ENCODE results near the gene IL1RAPL2. TPM values are rescaled to one million over a fixed set of nuclear protein-coding genes. Genes with fewer than 3 reads are reported as not detected.
"Not testable (repeated sequence)": the region's sequence is repeated elsewhere in the genome, so short reads cannot be mapped to it uniquely, and the experiment has no call there.

Gene IL1RAPL2
- polyA plus RNA-seq, 1 experiment, result not detected

DNA sequence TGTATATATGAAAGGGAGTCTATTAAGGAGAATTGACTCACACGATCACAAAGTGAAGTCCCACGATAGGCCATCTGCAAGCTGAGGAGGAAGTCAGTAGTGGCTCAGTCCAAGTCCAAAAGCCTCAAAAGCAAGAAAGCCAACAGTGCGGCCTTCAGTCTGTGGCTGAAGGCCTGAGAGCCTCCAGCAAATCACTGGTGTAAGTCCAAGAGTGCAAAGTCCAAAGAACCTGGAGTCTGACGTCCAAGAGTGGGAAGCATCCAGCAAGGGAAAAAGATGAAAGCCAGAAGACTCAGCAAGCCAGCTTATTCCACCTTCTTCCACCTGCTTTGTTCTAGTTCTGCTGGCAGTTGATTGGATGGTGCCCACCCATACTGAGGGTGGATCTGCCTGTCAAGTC, 104.1 kb downstream of the IL1RAPL2 start:
- H3K27me3 ChIP-seq (ENCODE audit: control insufficient read depth, insufficient read depth, low read length), result no peaks in the 10 kb centered on the region
- DNase-seq (ENCODE audit: low read depth), result no peak
- TF ChIP-seq, protein P1, sequence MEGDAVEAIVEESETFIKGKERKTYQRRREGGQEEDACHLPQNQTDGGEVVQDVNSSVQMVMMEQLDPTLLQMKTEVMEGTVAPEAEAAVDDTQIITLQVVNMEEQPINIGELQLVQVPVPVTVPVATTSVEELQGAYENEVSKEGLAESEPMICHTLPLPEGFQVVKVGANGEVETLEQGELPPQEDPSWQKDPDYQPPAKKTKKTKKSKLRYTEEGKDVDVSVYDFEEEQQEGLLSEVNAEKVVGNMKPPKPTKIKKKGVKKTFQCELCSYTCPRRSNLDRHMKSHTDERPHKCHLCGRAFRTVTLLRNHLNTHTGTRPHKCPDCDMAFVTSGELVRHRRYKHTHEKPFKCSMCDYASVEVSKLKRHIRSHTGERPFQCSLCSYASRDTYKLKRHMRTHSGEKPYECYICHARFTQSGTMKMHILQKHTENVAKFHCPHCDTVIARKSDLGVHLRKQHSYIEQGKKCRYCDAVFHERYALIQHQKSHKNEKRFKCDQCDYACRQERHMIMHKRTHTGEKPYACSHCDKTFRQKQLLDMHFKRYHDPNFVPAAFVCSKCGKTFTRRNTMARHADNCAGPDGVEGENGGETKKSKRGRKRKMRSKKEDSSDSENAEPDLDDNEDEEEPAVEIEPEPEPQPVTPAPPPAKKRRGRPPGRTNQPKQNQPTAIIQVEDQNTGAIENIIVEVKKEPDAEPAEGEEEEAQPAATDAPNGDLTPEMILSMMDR (IDR thresholded peaks at IDR 0.05; ENCODE audit: insufficient read depth, low read depth, low read length), result no peak
- POLR2A ChIA-PET, result no interaction called here
- CTCF ChIA-PET, result no interaction called here
- H3K36me3 ChIP-seq (ENCODE audit: control insufficient read depth, insufficient read depth, low read length), result no peaks in the 10 kb centered on the region
- H3K4me3 ChIP-seq (ENCODE audit: low read depth, low read length), result no peak overlapping the region

GRCh38 chrX:104677517-104677916, 111.5 kb downstream of the IL1RAPL2 start:
- H3K27me3 ChIP-seq (ENCODE audit: control insufficient read depth, insufficient read depth, low read length); CTCF ChIA-PET; POLR2A ChIA-PET; DNase-seq (ENCODE audit: low read depth); H3K4me3 ChIP-seq (ENCODE audit: low read depth, low read length); H3K36me3 ChIP-seq (ENCODE audit: control insufficient read depth, insufficient read depth, low read length): not testable (repeated sequence)

- Histone ChIP-seq H3K27me3 (ENCODE audit: control insufficient read depth, insufficient read depth, low read length) (no peaks in the 10 kb centered on the region), H3K36me3 (ENCODE audit: control insufficient read depth, insufficient read depth, low read length) (no peaks in the 10 kb centered on the region), H3K4me3 (ENCODE audit: low read depth, low read length) (no peak overlapping the region)
- TF ChIP-seq, protein P1 (IDR thresholded peaks at IDR 0.05; ENCODE audit: insufficient read depth, low read depth, low read length), result no peak
- DNase-seq (ENCODE audit: low read depth), result no peak
- POLR2A ChIA-PET, result no interaction called here
- CTCF ChIA-PET, result no interaction called here
Observed at GRCh38 chrX:104679175-104679574, 113.2 kb downstream of the IL1RAPL2 start.

- H3K27me3 ChIP-seq (ENCODE audit: control insufficient read depth, insufficient read depth, low read length), result no peaks in the 10 kb centered on the region
- no peak overlapping the region for H3K4me3 ChIP-seq (ENCODE audit: low read depth, low read length)
- ChIA-PET POLR2A (no interaction called here), CTCF (no interaction called here)
- DNase-seq (ENCODE audit: low read depth), result no peak
- TF ChIP-seq, protein P1 (IDR thresholded peaks at IDR 0.05; ENCODE audit: insufficient read depth, low read depth, low read length), result no peak
- H3K36me3 ChIP-seq (ENCODE audit: control insufficient read depth, insufficient read depth, low read length), result no peaks in the 10 kb centered on the region
Observed at GRCh38 chrX:104681214-104681613, 115.2 kb downstream of the IL1RAPL2 start.

DNA sequence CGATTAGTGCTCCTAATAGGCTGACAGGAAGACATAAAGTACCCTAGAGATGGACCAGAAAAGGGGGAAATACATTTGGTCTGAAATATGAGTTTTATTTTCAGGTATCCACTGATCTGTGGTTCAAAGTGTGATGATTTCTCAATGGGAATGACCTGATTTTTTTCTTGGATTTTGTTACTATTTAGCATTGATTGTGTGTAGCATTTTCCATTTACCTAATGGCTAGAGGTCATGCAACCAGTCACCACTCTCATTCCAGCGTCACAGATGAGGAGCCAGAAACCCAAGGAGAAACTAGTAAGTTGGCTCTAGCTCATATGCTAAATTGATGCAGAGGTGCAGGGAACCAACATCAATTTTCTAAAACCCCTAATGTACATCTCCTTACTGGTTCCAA, 118.1 kb downstream of the IL1RAPL2 start:
- ChIA-PET POLR2A (no interaction called here), CTCF (no interaction called here)
- H3K27me3 ChIP-seq (ENCODE audit: control insufficient read depth, insufficient read depth, low read length), result no peaks in the 10 kb centered on the region
- H3K4me3 ChIP-seq (ENCODE audit: low read depth, low read length), result no peak overlapping the region
- no peak for DNase-seq (ENCODE audit: low read depth)
- TF ChIP-seq, protein P1 (IDR thresholded peaks at IDR 0.05; ENCODE audit: insufficient read depth, low read depth, low read length), result no peak
- no peaks in the 10 kb centered on the region for H3K36me3 ChIP-seq (ENCODE audit: control insufficient read depth, insufficient read depth, low read length)

GRCh38 chrX:104695593-104695992, 129.6 kb downstream of the IL1RAPL2 start:
- POLR2A ChIA-PET, result no interaction called here
- no peaks in the 10 kb centered on the region for H3K27me3 ChIP-seq (ENCODE audit: control insufficient read depth, insufficient read depth, low read length)
- no peak for DNase-seq (ENCODE audit: low read depth)
- no peaks in the 10 kb centered on the region for H3K36me3 ChIP-seq (ENCODE audit: control insufficient read depth, insufficient read depth, low read length)
- TF ChIP-seq, protein P1 (IDR thresholded peaks at IDR 0.05; ENCODE audit: insufficient read depth, low read depth, low read length), result no peak
- CTCF ChIA-PET, result no interaction called here
- H3K4me3 ChIP-seq (ENCODE audit: low read depth, low read length), result no peak overlapping the region

All from BJ (cell line).